Heart right ventricle (tissue), 16 donors: ENCODE results near the gene SCAMP2. TPM values are rescaled to one million over a fixed set of nuclear protein-coding genes. Genes with fewer than 3 reads are reported as not detected.

Experiments used
- ATAC-seq, 8 donors: fragments of 200-7000 bp; cut with Tn5 transposase; one replicate each; pipeline ENCODE4 v1.9.1; 2020; ENCODE audit warnings: mild to moderate bottlenecking in 8 of 8, moderate library complexity in 8 of 8, moderate number of reproducible peaks in 1 of 8
- DNase-seq, 2 donors: peaks; one replicate each; pipeline ENCODE4 v3.0.0-alpha.2; 2020
- H3K27ac ChIP-seq, 10 donors: fragments of 200-600 bp; sonication (generic) in 2 of 10; one replicate each; pipeline versions ENCODE4 v1.5.0 to v1.8.0; 2020 to 2022; ENCODE audit warnings: mild to moderate bottlenecking in 3 of 10
- H3K27me3 ChIP-seq, 7 donors: fragments of 200-600 bp; one replicate each; pipeline ENCODE4 v1.8.0; 2021 to 2022; ENCODE audit warnings: mild to moderate bottlenecking in 2 of 7
- H3K36me3 ChIP-seq, 9 donors: fragments of 200-600 bp; sonication (generic) in 1 of 9; one replicate each; pipeline versions ENCODE4 v1.5.0 to v1.8.0; 2020 to 2022; ENCODE audit warnings: mild to moderate bottlenecking in 2 of 9
- H3K4me1 ChIP-seq, 9 donors: fragments of 200-600 bp; sonication (generic) in 1 of 9; one replicate each; pipeline versions ENCODE4 v1.5.0 to v1.8.0; 2020 to 2022; ENCODE audit warnings: mild to moderate bottlenecking in 4 of 9
- H3K4me3 ChIP-seq, 10 donors: fragments of 200-600 bp; sonication (generic) in 2 of 10; one replicate each; pipeline versions ENCODE4 v1.5.0 to v1.8.0; 2020 to 2022; ENCODE audit warnings: mild to moderate bottlenecking in 7 of 10, moderate library complexity in 2 of 10
- H3K9me3 ChIP-seq, 11 donors: fragments of 200-600 bp in 10 of 11; sonication (generic) in 2 of 11; one replicate each; pipeline versions ENCODE4 v1.5.0 to v1.8.0; 2013 to 2022; ENCODE audit warnings: mild to moderate bottlenecking in 2 of 11, control low read depth in 1 of 11, moderate library complexity in 1 of 11
- CTCF ChIP-seq, 9 donors: fragments of 200-600 bp; sonication (generic) in 2 of 9; IDR thresholded peaks; one replicate each; pipeline versions ENCODE4 v1.5.0 to v1.8.0; 2021 to 2022; ENCODE audit warnings: antibody characterized with exemption in 9 of 9, mild to moderate bottlenecking in 5 of 9, moderate library complexity in 1 of 9
- WGBS, 2 donors: extraction: QIAGEN DNeasy Blood & Tissue Kit; methylation state at CpG; one replicate each; pipeline ENCODE4 v1.1.7; 2013; ENCODE audit warnings: inconsistent platforms in 1 of 2; 5-methylcytosine and 5-hydroxymethylcytosine counted together
- intact Hi-C, 10 donors: fragments of 100-400 bp; cut with DNase I; formaldehyde crosslinking; loops; one replicate each; pipeline versions ENCODE4 v1.11.1 to v1.14.2; 2022
- polyA plus RNA-seq, 2 donors: library from polyadenylated mRNA; stranded (reverse); fragments of 200-250 nt; gene quantifications; one replicate each; pipeline ENCODE4 v1.2.3, GENCODE V29; 2013
- total RNA-seq, 10 donors: library from RNA; stranded (reverse); fragmentation: NEBNext Ultra II Directional in 3 of 10; extraction: Animal tissue kit (Norgen Biotek cat#: 25700) in 3 of 10; gene quantifications; one replicate each; pipeline versions ENCODE4 v1.2.1 to v1.2.4, GENCODE V29; 2021 to 2023
- donor health status: Arrhythmogenic right ventricular cardiomyopathy.
- donor health status: ischemic (EF 13 %, LVEDD 7.1; RV severe dilation, severe dysfunction).
- donor health status: healthy with polysubstance abuse.
- donor health status: DM: no; HTN: yes; CAD: no.
- donor health status: DM: no; HTN: no; CAD: no.
- donor health status: ischemic (EF 25% LVEDD 6.9; RV normal size, moderate dysfunction).
- donor health status: ischemic (EF 25% LVEDD 5.7; RV mildly dilated, moderate dysfunction).
- donor health status: healthy.
- donor health status: DM: yes; HTN: yes; CAD: no.
- donor health status: Ischemic cardiomyopathy.
- donor health status: ischemic (EF 35%, LVEDD 5.7; RV mildly dilated, moderate dysfunction).
- donor health status: nonischemic (EF 11% LVEDD 7.7; RV severe dilation, severe dysfunction).
- donor health status: DM: yes; HTN: yes; CAD: no.
- donor health status: PGD.
- donor health status: ischemic (EF 29% LVEDD 5.4; RV normal size, mild dysfunction).
- donor health status: nonischemic (EF 23%, LVEDD 6.1; RV moderate dilation, normal function).

SCAMP2 gene
- total and polyA plus RNA-seq, 12 donors: 28.0 to 76.7 (median 39.1) TPM

DNA sequence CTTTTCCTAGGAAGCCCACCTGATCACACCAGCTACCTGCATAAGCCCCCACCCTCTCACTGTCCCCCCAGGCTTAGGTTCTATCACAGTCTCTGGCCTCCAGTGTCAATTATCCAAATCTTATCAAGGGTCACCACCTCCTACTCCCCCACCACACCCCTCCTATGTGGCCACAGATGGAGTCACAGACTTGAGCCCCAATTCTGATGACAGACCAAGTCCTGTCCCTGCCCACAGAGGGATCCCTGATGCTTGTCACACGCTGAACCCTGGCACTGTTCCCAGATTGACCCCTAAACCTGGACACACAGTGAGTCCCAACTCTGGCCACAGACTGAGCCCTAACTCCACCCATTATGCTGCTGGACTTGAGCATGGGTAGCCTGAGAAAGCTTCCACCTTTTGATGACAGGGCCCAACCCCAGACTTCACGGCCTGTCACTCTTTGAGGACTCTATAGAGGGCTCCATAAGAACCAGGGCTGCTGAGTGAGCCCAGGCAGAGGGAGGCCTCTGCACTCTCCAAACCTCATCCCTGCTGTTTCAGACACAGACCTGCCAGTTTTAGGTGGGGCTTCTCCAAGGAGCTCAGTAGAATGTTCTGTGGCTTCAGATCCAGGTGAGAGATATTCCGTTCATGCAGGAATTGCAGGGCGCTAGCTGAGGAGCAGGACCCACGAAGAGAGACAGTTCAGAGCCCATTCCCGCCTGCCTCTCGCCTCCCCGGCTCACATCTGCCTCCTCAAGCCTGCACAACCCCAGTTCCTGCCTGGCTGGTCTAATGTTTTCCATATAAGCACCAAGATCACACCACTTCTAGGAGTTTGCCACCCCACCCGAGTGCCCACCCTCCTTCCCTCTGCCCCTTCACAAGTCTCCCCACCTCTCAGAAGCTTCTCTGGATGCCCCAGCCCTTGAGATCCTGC is 32.1 kb downstream of the SCAMP2 start:
- Histone ChIP-seq H3K36me3 (peaks cover 0 to 68% (median 16%) of the 10 kb centered on the region in 9 donors), H3K27ac (no peak overlapping the region), H3K27me3 (no peaks in the 10 kb centered on the region), H3K9me3 (no peaks in the 10 kb centered on the region), H3K4me3 (no peak overlapping the region), H3K4me1 (peaks cover 5 to 26% (median 22%) of the 10 kb centered on the region in 9 donors)
- no peak for TF ChIP-seq CTCF (IDR thresholded peaks at IDR 0.05)
- DNase-seq (no peak), ATAC-seq (no peak)
- WGBS, 2 donors: 87 to 90% methylated on average over 9 of the region's 9 CpGs
- intact Hi-C loops: loop anchor here in 9 of 10 donors (5.0 to 10.0 kb wide), 6 partner anchors 54 to 96 kb away; partner anchors contain the start of genes CSK (in 4 of the 9), MPI (in 2 of the 9), COX5A (in 1 of the 9) and FAM219B (in 1 of the 9)

DNA sequence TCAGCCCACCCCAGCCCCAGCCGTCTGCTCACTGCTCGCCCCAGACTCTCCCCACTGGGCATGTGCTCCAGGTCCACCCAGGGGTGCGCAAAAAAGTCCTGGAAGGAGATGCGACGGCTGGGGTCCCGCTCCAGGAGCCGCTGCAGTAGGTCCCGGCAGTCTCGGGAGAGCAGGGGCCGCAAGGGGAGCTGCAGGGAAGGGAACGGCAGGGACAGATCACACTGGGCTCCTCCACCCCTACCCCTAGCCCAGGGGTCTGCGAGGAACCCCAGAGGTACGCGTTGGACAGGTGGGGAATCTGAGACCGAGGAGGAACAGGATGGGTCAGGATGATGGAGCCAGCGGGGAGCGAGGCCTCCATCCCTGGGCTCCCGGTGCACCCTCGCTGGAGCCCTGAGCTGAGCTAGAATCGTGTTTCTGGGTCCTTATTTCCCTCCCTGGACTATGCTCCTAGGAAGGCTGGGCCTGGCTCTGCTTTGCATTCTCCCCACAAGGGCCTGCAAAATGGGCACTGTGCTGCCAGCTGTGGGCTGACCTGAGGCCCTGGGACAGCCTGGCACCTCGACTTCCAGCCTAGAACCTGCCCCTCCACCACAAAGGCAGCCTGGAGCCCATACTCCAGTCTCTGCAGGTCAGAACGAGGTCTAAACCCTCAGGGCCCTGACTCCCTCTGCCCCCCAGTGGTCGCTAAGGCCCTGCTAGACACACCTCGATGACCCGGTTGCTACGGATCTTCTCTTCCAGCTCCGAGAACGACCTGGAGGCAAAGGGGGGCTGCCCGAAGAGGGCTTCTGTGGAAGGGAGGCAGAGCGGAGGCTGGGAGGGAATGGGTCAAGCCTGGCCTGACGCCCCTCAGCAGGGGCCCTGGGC is 33.4 kb downstream of the SCAMP2 start:
- peak in 1 of 9 donors; percentile 7 for TF ChIP-seq CTCF (IDR thresholded peaks at IDR 0.05)
- 86 to 87% methylated on average over 31 of the region's 31 CpGs for WGBS, 2 donors
- no peak overlapping the region for H3K27ac ChIP-seq
- no peak for DNase-seq
- H3K36me3 ChIP-seq: peaks cover 0 to 62% (median 10%) of the 10 kb centered on the region in 9 donors
- no peak overlapping the region for H3K4me3 ChIP-seq
- intact Hi-C loops: loop anchor here in 9 of 10 donors (5.0 to 10.0 kb wide), 8 partner anchors 55 to 98 kb away; partner anchors contain the start of genes CSK (in 4 of the 9), MPI (in 2 of the 9), COX5A (in 1 of the 9) and FAM219B (in 1 of the 9)
- H3K27me3 ChIP-seq: no peaks in the 10 kb centered on the region
- no peak for ATAC-seq
- no peaks in the 10 kb centered on the region for H3K9me3 ChIP-seq
- peaks cover 5 to 26% (median 22%) of the 10 kb centered on the region in 9 donors for H3K4me1 ChIP-seq

DNA sequence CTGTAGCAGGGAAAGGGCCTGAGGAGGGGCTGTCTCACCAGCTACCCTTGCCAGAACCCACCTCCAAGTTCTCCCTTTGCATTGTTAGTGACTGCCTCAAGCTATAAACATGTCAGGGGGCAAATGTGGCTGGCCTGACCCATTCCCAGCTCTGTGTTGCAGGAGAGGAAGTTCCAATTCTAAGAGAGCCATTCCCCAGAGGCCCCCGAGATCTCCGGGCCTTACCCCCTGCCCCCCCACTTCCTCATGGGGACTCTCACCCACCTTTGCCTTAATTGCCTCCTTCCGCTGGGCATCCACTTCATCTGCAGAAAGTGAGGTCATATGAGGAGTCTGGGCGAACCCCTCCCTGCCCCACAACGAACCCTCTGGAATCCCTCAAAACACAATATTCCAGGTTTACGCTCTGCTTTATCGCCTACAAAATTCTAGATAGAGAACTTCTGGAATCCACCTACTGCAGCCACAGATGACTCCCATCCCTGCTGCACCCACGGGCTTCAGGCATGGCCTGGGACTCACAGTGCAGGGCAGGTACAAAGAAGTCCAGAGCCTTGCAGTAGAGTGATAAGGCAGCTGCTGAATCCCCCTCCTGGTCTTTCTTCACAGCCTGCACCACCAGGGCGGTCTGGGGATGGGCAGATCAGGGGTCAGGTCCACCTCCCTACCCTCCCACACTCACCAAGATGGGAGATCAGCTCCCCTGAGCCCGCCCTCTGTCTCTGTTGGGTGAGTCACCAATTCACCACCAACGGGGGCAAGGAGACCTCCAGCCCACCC is 34.2 kb downstream of the SCAMP2 start:
- 85 to 88% methylated on average over 11 of the region's 11 CpGs for WGBS, 2 donors
- TF ChIP-seq CTCF (IDR thresholded peaks at IDR 0.05): no peak
- intact Hi-C loops: loop anchor here in 2 of 10 donors (5.0 to 10.0 kb wide), 2 partner anchors 64 to 67 kb away; no protein-coding TSS in a partner anchor

More for the DNA sequence above, 34.2 kb downstream of the SCAMP2 start:
- no peak for ATAC-seq
- Histone ChIP-seq H3K27ac (no peak overlapping the region), H3K9me3 (no peaks in the 10 kb centered on the region), H3K4me1 (peaks cover 5 to 23% (median 20%) of the 10 kb centered on the region in 9 donors), H3K4me3 (no peak overlapping the region), H3K36me3 (peaks cover 0 to 57% (median 10%) of the 10 kb centered on the region in 9 donors), H3K27me3 (no peaks in the 10 kb centered on the region)
- no peak for DNase-seq
